ENCODE measurements around the gene ZNF197.

The ZNF197 gene

GRCh38 chr3:44643024-44643423 is 18.2 kb downstream of the ZNF197 start:
- Mint-ChIP-seq H3K4me1 (peaks cover 3% of the 10 kb centered on the region), H3K27ac (no peak overlapping the region), H3K27me3 (ENCODE audit: low read depth) (no peaks in the 10 kb centered on the region), H3K9me3 (peaks cover 45% of the 10 kb centered on the region), H3K4me3 (no peak overlapping the region), H3K36me3 (ENCODE audit: low read depth) (peaks cover 91% of the 10 kb centered on the region)
- no peak for TF ChIP-seq CTCF (IDR thresholded peaks at IDR 0.05; ENCODE audit: unreplicated experiment in 3 of 3)

DNA sequence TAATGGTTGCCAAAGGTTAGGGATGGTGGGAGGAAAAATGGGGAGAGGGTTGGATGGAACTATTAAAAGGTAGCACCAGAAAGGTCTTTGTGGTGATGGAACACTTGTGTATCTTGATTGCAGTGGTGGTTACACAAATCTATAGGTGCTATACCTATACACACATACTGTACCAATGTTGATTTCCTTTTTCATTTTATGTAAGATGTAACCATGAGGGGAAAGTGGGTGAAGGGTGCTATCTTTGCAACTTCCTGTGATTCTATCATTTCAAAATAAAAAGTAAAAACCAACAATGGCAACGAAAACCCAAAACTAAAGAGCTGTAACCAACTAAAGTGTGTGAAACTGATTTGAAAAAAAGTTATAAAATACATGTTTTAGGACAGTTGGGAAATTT is 22.9 kb downstream of the ZNF197 start:
- peaks cover 15% of the 10 kb centered on the region for H3K4me1 Mint-ChIP-seq
- TF ChIP-seq CTCF (IDR thresholded peaks at IDR 0.05; ENCODE audit: unreplicated experiment in 3 of 3): no peak
- H3K4me3 Mint-ChIP-seq: peak overlapping the region; percentile 95 to 99 (median 99)
- H3K27ac Mint-ChIP-seq: peak overlapping the region; percentile 87 to 96 (median 89)
- H3K27me3 Mint-ChIP-seq (ENCODE audit: low read depth): no peaks in the 10 kb centered on the region
- H3K9me3 Mint-ChIP-seq: peaks cover 9% of the 10 kb centered on the region
- H3K36me3 Mint-ChIP-seq (ENCODE audit: low read depth): peaks cover 70% of the 10 kb centered on the region

DNA sequence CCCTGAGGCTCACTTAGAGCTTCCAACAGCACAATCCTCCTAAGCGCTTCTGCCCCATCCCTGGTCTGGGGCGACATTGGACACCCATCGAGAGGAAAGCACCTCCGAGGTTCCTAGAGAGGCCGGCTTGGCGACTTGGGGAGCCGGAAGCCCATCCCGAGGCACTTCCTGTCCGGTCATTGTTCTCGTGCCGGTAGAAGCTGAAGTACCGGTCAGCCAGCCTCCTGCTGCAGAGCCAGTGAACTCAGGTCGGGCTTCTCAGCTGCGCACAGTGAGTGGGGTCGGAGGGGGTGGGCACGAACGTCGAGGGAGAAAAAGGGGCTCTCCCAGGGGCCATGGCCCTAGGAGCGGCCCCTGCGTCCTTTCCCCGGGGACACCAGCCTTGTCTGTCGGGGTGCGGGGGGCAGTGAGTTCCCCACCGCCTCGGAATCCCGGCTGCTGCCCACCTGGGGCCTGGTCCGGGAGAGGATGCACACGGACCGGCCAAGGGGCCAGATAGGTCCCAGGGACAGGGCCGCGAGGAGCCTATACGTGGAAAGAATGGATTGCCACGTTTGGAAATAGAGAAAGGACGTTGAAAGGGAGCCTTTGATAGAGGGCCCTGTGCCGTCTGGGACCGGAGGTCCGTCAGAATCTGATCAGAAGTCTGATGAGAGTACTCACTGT is 23.9 kb downstream of the ZNF197 start, which contains the start of gene ZNF35:
TSS of gene ZNF35 (plus strand) at position 169 of the 666 bp plus-strand sequence. CDS start 2,336 bp downstream, outside the sequence.
- peaks cover 70% of the 10 kb centered on the region for H3K36me3 Mint-ChIP-seq (ENCODE audit: low read depth)
- H3K4me1 Mint-ChIP-seq: peaks cover 15% of the 10 kb centered on the region
- no peak for TF ChIP-seq CTCF (IDR thresholded peaks at IDR 0.05; ENCODE audit: unreplicated experiment in 3 of 3)
- H3K27me3 Mint-ChIP-seq (ENCODE audit: low read depth): no peaks in the 10 kb centered on the region
- H3K27ac Mint-ChIP-seq: peak within 1 kb of the TSS; percentile 87 to 96 (median 89)
- H3K4me3 Mint-ChIP-seq: peak within 1 kb of the TSS; percentile 95 to 99 (median 99)
- no peaks in the 10 kb centered on the region for H3K9me3 Mint-ChIP-seq

DNA sequence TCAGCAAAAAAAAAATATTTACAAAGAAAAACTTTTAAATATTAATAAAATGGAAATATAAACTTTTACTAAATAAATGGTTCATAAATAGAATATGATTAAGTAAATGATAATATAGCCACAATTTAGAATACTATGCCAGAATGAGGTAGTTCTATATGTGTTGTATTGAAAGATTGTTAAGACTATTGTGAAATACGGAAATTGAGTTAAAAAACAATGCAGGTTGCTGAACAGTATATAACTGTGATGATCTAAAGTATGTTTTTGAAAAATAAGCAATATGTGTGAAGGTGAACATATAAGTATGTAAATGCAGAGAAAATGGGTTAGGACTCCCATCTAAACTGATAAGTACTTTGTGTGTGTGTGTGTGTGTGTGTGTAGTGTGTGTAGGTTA is 24.9 kb downstream of the ZNF197 start:
- H3K9me3 Mint-ChIP-seq: no peaks in the 10 kb centered on the region
- peak overlapping the region; percentile 54 to 99 (median 95) for H3K4me3 Mint-ChIP-seq
- no peak overlapping the region for H3K27ac Mint-ChIP-seq
- peaks cover 15% of the 10 kb centered on the region for H3K4me1 Mint-ChIP-seq
- H3K36me3 Mint-ChIP-seq (ENCODE audit: low read depth): peaks cover 72% of the 10 kb centered on the region
- no peaks in the 10 kb centered on the region for H3K27me3 Mint-ChIP-seq (ENCODE audit: low read depth)
- TF ChIP-seq CTCF (IDR thresholded peaks at IDR 0.05; ENCODE audit: unreplicated experiment in 3 of 3): no peak

DNA sequence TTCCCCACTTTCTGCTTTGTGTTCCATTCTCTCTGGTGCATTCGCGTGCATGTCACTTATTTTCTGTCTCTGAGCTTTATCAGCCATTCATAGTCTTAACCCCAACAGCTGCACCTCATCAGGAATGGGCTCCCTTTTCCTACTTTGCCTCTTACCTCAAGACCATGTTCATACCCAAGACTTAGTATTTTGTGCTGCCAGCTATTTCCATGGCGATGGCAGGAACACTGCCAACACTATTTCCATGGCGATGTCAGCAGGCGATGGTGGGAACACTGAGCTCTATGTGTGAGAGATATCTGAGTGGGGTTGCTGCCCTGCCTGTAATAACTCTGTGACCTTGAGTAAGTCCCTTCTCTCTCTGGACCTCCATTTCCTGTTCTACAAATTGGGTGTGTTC is 29.2 kb downstream of the ZNF197 start:
- Mint-ChIP-seq H3K27me3 (ENCODE audit: low read depth) (no peaks in the 10 kb centered on the region), H3K9me3 (peaks cover 21% of the 10 kb centered on the region), H3K4me1 (peaks cover 3% of the 10 kb centered on the region), H3K4me3 (peak overlapping the region in 1 of 3 experiments; percentile 25), H3K27ac (no peak overlapping the region), H3K36me3 (ENCODE audit: low read depth) (peaks cover 84% of the 10 kb centered on the region)
- TF ChIP-seq CTCF (IDR thresholded peaks at IDR 0.05; ENCODE audit: unreplicated experiment in 3 of 3): no peak

DNA sequence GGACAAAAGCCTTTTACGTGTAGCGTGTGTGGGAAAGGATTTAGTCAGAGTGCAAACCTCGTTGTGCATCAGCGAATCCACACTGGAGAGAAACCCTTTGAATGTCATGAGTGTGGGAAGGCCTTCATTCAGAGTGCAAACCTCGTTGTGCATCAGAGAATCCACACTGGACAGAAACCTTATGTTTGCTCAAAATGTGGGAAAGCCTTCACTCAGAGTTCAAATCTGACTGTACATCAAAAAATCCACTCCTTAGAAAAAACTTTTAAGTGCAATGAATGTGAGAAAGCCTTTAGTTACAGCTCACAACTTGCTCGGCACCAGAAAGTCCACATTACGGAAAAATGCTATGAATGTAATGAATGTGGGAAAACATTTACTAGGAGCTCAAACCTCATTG is 34.2 kb downstream of the ZNF197 start:
- H3K27me3 Mint-ChIP-seq (ENCODE audit: low read depth): peaks cover 3% of the 10 kb centered on the region
- H3K36me3 Mint-ChIP-seq (ENCODE audit: low read depth): peaks cover 90% of the 10 kb centered on the region
- H3K4me1 Mint-ChIP-seq: no peaks in the 10 kb centered on the region
- peaks cover 31% of the 10 kb centered on the region for H3K9me3 Mint-ChIP-seq
- no peak overlapping the region for H3K27ac Mint-ChIP-seq
- TF ChIP-seq CTCF (IDR thresholded peaks at IDR 0.05; ENCODE audit: unreplicated experiment in 3 of 3): no peak
- H3K4me3 Mint-ChIP-seq: no peak overlapping the region

Measured in nephron (organoid).